H9 (cell line): ENCODE data around the gene CACNA1H. TPM values are rescaled to one million over a fixed set of nuclear protein-coding genes. Genes with fewer than 3 reads are reported as not detected.

Source experiments
- DNase-seq: peaks from one replicate; pipeline ENCODE4 v3.0.0-alpha.2; 2017
- H2AFZ ChIP-seq: one replicate; pipeline ENCODE4 v1.6.1; 2013; ENCODE audit warnings: mild to moderate bottlenecking, low read length, control low read depth, moderate library complexity
- H2AK5ac ChIP-seq: 2 replicates; pipeline ENCODE4 v1.6.1; 2013; ENCODE audit warnings: low read length, control low read depth, mixed read lengths; ENCODE audit not compliant: insufficient read length
- H2BK120ac ChIP-seq: one replicate; pipeline ENCODE4 v1.6.1; 2013; ENCODE audit warnings: low read depth, mild to moderate bottlenecking, low read length, control low read depth, inconsistent platforms; ENCODE audit not compliant: poor library complexity, severe bottlenecking
- H2BK12ac ChIP-seq: 2 replicates; pipeline ENCODE4 v1.6.1; 2013; ENCODE audit warnings: low read length, control low read depth, mixed read lengths, low read depth; ENCODE audit not compliant: insufficient read length
- H2BK15ac ChIP-seq: 2 replicates; pipeline ENCODE4 v1.6.1; 2013; ENCODE audit warnings: low read depth, low read length, control low read depth
- H2BK20ac ChIP-seq: one replicate; pipeline ENCODE4 v1.6.1; 2013; ENCODE audit warnings: low read depth, mild to moderate bottlenecking, low read length, control low read depth, inconsistent platforms; ENCODE audit not compliant: poor library complexity, severe bottlenecking
- H2BK5ac ChIP-seq: 2 replicates; pipeline ENCODE4 v1.6.1; 2013; ENCODE audit warnings: low read length, control low read depth, mixed read lengths; ENCODE audit not compliant: insufficient read length
- H3K14ac ChIP-seq: 2 replicates; pipeline ENCODE4 v1.6.1; 2013; ENCODE audit warnings: low read length, control low read depth; ENCODE audit not compliant: insufficient read depth
- H3K18ac ChIP-seq: 2 replicates; pipeline ENCODE4 v1.6.1; 2013; ENCODE audit warnings: low read depth, mild to moderate bottlenecking, mixed read lengths, low read length, control low read depth; ENCODE audit not compliant: insufficient read length
- H3K23ac ChIP-seq: 2 replicates; pipeline ENCODE4 v1.6.1; 2013; ENCODE audit warnings: low read length, control low read depth, mixed read lengths, low read depth; ENCODE audit not compliant: insufficient read length
- H3K23me2 ChIP-seq: 2 replicates; pipeline ENCODE4 v1.6.1; 2013; ENCODE audit warnings: low read depth, mild to moderate bottlenecking, mixed read lengths, low read length, control low read depth; ENCODE audit not compliant: insufficient read length, poor library complexity, severe bottlenecking
- H3K27ac ChIP-seq: 2 replicates; pipeline ENCODE4 v1.5.1; 2013; ENCODE audit warnings: low read length, control low read depth, mixed read lengths, low read depth; ENCODE audit not compliant: insufficient read length
- H3K27me3 ChIP-seq: 2 replicates; pipeline ENCODE4 v1.6.1; 2013; ENCODE audit warnings: low read length, control low read depth, inconsistent platforms; ENCODE audit not compliant: insufficient read depth
- H3K4ac ChIP-seq: 2 replicates; pipeline ENCODE4 v1.6.1; 2013; ENCODE audit warnings: low read depth, mild to moderate bottlenecking, control low read depth, inconsistent platforms, low read length, moderate library complexity
- H3K4me1 ChIP-seq: 2 replicates; pipeline ENCODE4 v1.6.1; 2013; ENCODE audit warnings: low read length, control low read depth, inconsistent platforms; ENCODE audit not compliant: insufficient read depth
- H3K4me2 ChIP-seq: 2 replicates; pipeline ENCODE4 v1.6.1; 2013; ENCODE audit warnings: low read length, control low read depth, mixed read lengths; ENCODE audit not compliant: insufficient read length, insufficient read depth
- H3K56ac ChIP-seq: 2 replicates; pipeline ENCODE4 v1.6.1; 2013; ENCODE audit warnings: low read depth, mild to moderate bottlenecking, mixed read lengths, low read length, control low read depth; ENCODE audit not compliant: insufficient read length
- H3K79me1 ChIP-seq: 2 replicates; pipeline ENCODE4 v1.6.1; 2013; ENCODE audit warnings: low read depth, mild to moderate bottlenecking, moderate library complexity, low read length, control low read depth, inconsistent platforms; ENCODE audit not compliant: insufficient read depth, poor library complexity, severe bottlenecking
- H3K79me2 ChIP-seq: 2 replicates; pipeline ENCODE4 v1.6.1; 2013; ENCODE audit warnings: low read length, control low read depth, inconsistent platforms; ENCODE audit not compliant: insufficient read depth
- H3K9ac ChIP-seq: 2 replicates; pipeline ENCODE4 v1.6.1; 2013; ENCODE audit warnings: low read length, control low read depth, mixed read lengths; ENCODE audit not compliant: insufficient read length; ENCODE audit errors: extremely low read depth
- H3K9me3 ChIP-seq: one replicate; pipeline ENCODE4 v1.6.1; 2013; ENCODE audit warnings: low read depth, low read length, inconsistent platforms; ENCODE audit not compliant: control insufficient read depth
- H3T11ph ChIP-seq: one replicate; pipeline ENCODE4 v1.6.1; 2013; ENCODE audit warnings: mild to moderate bottlenecking, low read length, control low read depth, inconsistent platforms
- H4K20me1 ChIP-seq: one replicate; pipeline ENCODE4 v1.6.1; 2013; ENCODE audit not compliant: control insufficient read depth, insufficient read length, insufficient read depth
- H4K5ac ChIP-seq: 2 replicates; pipeline ENCODE4 v1.6.1; 2013; ENCODE audit warnings: low read depth, mild to moderate bottlenecking, mixed read lengths, low read length, control low read depth; ENCODE audit not compliant: insufficient read length
- H4K8ac ChIP-seq: replicated peaks from 2 replicates; pipeline ENCODE4 v1.6.1; 2013; ENCODE audit warnings: low read length, control low read depth, mixed read lengths, low read depth; ENCODE audit not compliant: insufficient read length
- H4K91ac ChIP-seq: 2 replicates; pipeline ENCODE4 v1.6.1; 2013; ENCODE audit warnings: low read depth, mild to moderate bottlenecking, moderate library complexity, mixed read lengths, low read length, control low read depth; ENCODE audit not compliant: insufficient read length
- H3K27ac Mint-ChIP-seq, 3 experiments: 2 replicates in 2 of 3; 3 replicates in 1 of 3; pipeline ENCODE4 v1.8.0; 2020 to 2021; ENCODE audit warnings: mixed read lengths in 3 of 3, mild to moderate bottlenecking in 1 of 3, moderate library complexity in 1 of 3
- H3K27me3 Mint-ChIP-seq: 2 replicates; pipeline ENCODE4 v1.8.0; 2021; ENCODE audit warnings: low read depth, mild to moderate bottlenecking, moderate library complexity, mixed read lengths
- H3K36me3 Mint-ChIP-seq, 3 experiments: 2 replicates in 2 of 3; 3 replicates in 1 of 3; pipeline ENCODE4 v1.8.0; 2020 to 2021; ENCODE audit warnings: low read depth in 3 of 3, mixed read lengths in 3 of 3; ENCODE audit not compliant: insufficient read depth in 1 of 3
- H3K4me1 Mint-ChIP-seq, 2 experiments: 2 replicates each; pipeline ENCODE4 v1.8.0; 2020; ENCODE audit warnings: mixed read lengths in 2 of 2
- H3K4me3 Mint-ChIP-seq, 2 experiments: 2 replicates in 1 of 2; 3 replicates in 1 of 2; pipeline ENCODE4 v1.8.0; 2020 to 2021; ENCODE audit warnings: mild to moderate bottlenecking in 2 of 2, mixed read lengths in 2 of 2, moderate library complexity in 1 of 2
- H3K9me3 Mint-ChIP-seq, 2 experiments: 2 replicates in 1 of 2; 3 replicates in 1 of 2; pipeline ENCODE4 v1.8.0; 2020; ENCODE audit warnings: mild to moderate bottlenecking in 2 of 2, mixed read lengths in 2 of 2, moderate library complexity in 1 of 2
- WGBS: extraction: QIAGEN DNeasy Blood & Tissue Kit; methylation state at CpG from one replicate; pipeline ENCODE4 v1.1.7; 2013; ENCODE audit warnings: missing lambda C conversion rate, low lambda C conversion rate, mixed read lengths; ENCODE audit not compliant: insufficient read length; ENCODE audit errors: extremely low coverage; 5-methylcytosine and 5-hydroxymethylcytosine counted together
- total RNA-seq: library from RNA; stranded (reverse); gene quantifications from 2 replicates; pipeline ENCODE4 v1.2.1, GENCODE V29; 2021
- TF ChIP-seq, protein P1 (sequence below): fragments of 200-600 bp; sonication (generic); conservative IDR thresholded peaks from 3 replicates; pipeline ENCODE4 v1.8.0; 2021; ENCODE audit warnings: antibody characterized with exemption, mild to moderate bottlenecking

CACNA1H gene
- total RNA-seq, 1 experiment from 2014 or later: 43.3 TPM

DNA sequence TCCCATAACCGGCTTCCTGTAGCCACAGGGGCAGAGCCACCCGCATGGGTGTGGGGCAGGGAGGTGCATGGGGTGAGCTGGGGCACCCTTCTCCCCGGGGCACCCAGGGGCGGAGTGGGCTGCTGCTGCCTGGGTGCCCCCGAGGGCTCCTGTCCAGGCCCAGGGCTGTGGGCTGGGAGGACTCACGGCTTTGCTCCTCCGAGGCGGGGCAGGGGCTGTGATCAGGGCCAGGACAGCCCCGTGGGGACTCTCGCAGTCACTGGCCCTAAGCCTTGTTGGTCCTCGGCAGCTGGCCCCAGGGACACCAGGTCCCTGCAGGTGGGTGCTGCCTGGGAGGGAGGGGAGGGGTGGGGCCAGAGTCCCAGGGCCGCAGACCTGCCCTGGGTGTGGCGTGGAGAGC, 19.7 kb downstream of the CACNA1H start:
- TF ChIP-seq, protein P1, sequence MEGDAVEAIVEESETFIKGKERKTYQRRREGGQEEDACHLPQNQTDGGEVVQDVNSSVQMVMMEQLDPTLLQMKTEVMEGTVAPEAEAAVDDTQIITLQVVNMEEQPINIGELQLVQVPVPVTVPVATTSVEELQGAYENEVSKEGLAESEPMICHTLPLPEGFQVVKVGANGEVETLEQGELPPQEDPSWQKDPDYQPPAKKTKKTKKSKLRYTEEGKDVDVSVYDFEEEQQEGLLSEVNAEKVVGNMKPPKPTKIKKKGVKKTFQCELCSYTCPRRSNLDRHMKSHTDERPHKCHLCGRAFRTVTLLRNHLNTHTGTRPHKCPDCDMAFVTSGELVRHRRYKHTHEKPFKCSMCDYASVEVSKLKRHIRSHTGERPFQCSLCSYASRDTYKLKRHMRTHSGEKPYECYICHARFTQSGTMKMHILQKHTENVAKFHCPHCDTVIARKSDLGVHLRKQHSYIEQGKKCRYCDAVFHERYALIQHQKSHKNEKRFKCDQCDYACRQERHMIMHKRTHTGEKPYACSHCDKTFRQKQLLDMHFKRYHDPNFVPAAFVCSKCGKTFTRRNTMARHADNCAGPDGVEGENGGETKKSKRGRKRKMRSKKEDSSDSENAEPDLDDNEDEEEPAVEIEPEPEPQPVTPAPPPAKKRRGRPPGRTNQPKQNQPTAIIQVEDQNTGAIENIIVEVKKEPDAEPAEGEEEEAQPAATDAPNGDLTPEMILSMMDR: no peak
- H3K79me1 ChIP-seq: no peaks in the 10 kb centered on the region
- peaks cover 0 to 13% of the 10 kb centered on the region in 2 experiments; a peak in 2 of 4 replicates for H3K4me1 Mint-ChIP-seq
- H3K9ac ChIP-seq: no peak overlapping the region
- no peak overlapping the region for H3K4ac ChIP-seq
- no peaks in the 10 kb centered on the region for H3K27me3 Mint-ChIP-seq
- H2BK15ac ChIP-seq: no peak overlapping the region
- H2AFZ ChIP-seq: no peak overlapping the region
- no peak overlapping the region for H3K56ac ChIP-seq
- H3K27ac Mint-ChIP-seq: no peak overlapping the region
- H3K9me3 Mint-ChIP-seq: no peaks in the 10 kb centered on the region
- H2BK20ac ChIP-seq: no peak overlapping the region
- H3K23ac ChIP-seq: no peak overlapping the region
- H3K4me3 Mint-ChIP-seq: no peak overlapping the region
- no peak overlapping the region for H3T11ph ChIP-seq
- no peaks in the 10 kb centered on the region for H3K27me3 ChIP-seq
- H3K23me2 ChIP-seq: no peaks in the 10 kb centered on the region
- H2BK12ac ChIP-seq: no peak overlapping the region
- DNase-seq: no peak
- H3K36me3 Mint-ChIP-seq: peaks cover 0 to 1% (median 0%) of the 10 kb centered on the region in 3 experiments; a peak in 3 of 7 replicates
- no peak overlapping the region; the same call in 1 of the 2 replicates for H3K14ac ChIP-seq
- H3K18ac ChIP-seq: no peak overlapping the region
- no peak overlapping the region for H4K91ac ChIP-seq
- no peaks in the 10 kb centered on the region for H3K79me2 ChIP-seq
- H3K4me2 ChIP-seq: no peak overlapping the region
- H4K5ac ChIP-seq: no peak overlapping the region
- no peak overlapping the region for H4K8ac ChIP-seq
- H2BK5ac ChIP-seq: no peak overlapping the region
- H3K27ac ChIP-seq: no peak overlapping the region
- H3K4me1 ChIP-seq: no peaks in the 10 kb centered on the region
- H2BK120ac ChIP-seq: no peak overlapping the region
- no peaks in the 10 kb centered on the region for H4K20me1 ChIP-seq
- no peaks in the 10 kb centered on the region for H3K9me3 ChIP-seq
- no CpG with 5 or more reads among the region's 13 CpGs for WGBS
- H2AK5ac ChIP-seq: no peak overlapping the region
